ENCODE results near the gene NCOA1. TPM values are rescaled to one million over a fixed set of nuclear protein-coding genes. Genes with fewer than 3 reads are reported as not detected.

The NCOA1 gene
- polyA plus RNA-seq, 1 donor from 2014 or later = 23.0 TPM

GRCh38 chr2:24739354-24740025 is 248.4 kb downstream of the NCOA1 start:
- H3K27me3 ChIP-seq (ENCODE audit: insufficient read depth, low read depth, low read length) = no peaks in the 10 kb centered on the region
- H3K4me3 ChIP-seq (ENCODE audit: low read length) = no peak overlapping the region
- H3K9me3 ChIP-seq (ENCODE audit: low read length) = no peaks in the 10 kb centered on the region
- no peaks in the 10 kb centered on the region for H3K9me2 ChIP-seq (ENCODE audit: insufficient read depth, low read length)
- H3K79me2 ChIP-seq (replicated peaks; ENCODE audit: insufficient read depth, low read length) = no peaks in the 10 kb centered on the region
- no peak overlapping the region for H2AFZ ChIP-seq (ENCODE audit: low read depth, low read length)
- H3F3A ChIP-seq (ENCODE audit: insufficient read depth, low read length, poor library complexity, severe bottlenecking) = no peaks in the 10 kb centered on the region
- H3K36me3 ChIP-seq (ENCODE audit: insufficient read depth, low read length) = peaks cover 4% of the 10 kb centered on the region
- no peaks in the 10 kb centered on the region for H4K20me1 ChIP-seq (ENCODE audit: insufficient read depth)
- no peak overlapping the region for H3K27ac ChIP-seq (ENCODE audit: low read length)
- no peak overlapping the region for H3K4me2 ChIP-seq (ENCODE audit: low read length)
- H3K9ac ChIP-seq (ENCODE audit: low read length) = no peak overlapping the region
- TF ChIP-seq RAD21 (conservative IDR thresholded peaks at IDR 0.05) = no peak
- TF ChIP-seq TAF1 (IDR thresholded peaks at IDR 0.05; ENCODE audit: low read depth) = no peak
- no peak for TF ChIP-seq REST (IDR thresholded peaks at IDR 0.05; ENCODE audit: borderline replicate concordance)

GRCh38 chr2:24740142-24740541 is 249.1 kb downstream of the NCOA1 start:
- H3K9ac ChIP-seq (ENCODE audit: low read length) = no peak overlapping the region
- H3K36me3 ChIP-seq (ENCODE audit: insufficient read depth, low read length) = peaks cover 4% of the 10 kb centered on the region
- H3K9me2 ChIP-seq (ENCODE audit: insufficient read depth, low read length) = no peaks in the 10 kb centered on the region
- no peak overlapping the region for H3K4me2 ChIP-seq (ENCODE audit: low read length)
- H3F3A ChIP-seq (ENCODE audit: insufficient read depth, low read length, poor library complexity, severe bottlenecking) = no peaks in the 10 kb centered on the region
- H3K4me3 ChIP-seq (ENCODE audit: low read length) = no peak overlapping the region
- H3K27ac ChIP-seq (ENCODE audit: low read length) = no peak overlapping the region
- H2AFZ ChIP-seq (ENCODE audit: low read depth, low read length) = no peak overlapping the region
- TF ChIP-seq RAD21 (conservative IDR thresholded peaks at IDR 0.05) = no peak
- no peak for TF ChIP-seq EZH2 (IDR thresholded peaks at IDR 0.05; ENCODE audit: borderline replicate concordance, insufficient read depth, low read length, poor library complexity, severe bottlenecking)
- H4K20me1 ChIP-seq (ENCODE audit: insufficient read depth) = no peaks in the 10 kb centered on the region
- H3K9me3 ChIP-seq (ENCODE audit: low read length) = no peaks in the 10 kb centered on the region
- H3K79me2 ChIP-seq (replicated peaks; ENCODE audit: insufficient read depth, low read length) = no peaks in the 10 kb centered on the region
- no peaks in the 10 kb centered on the region for H3K27me3 ChIP-seq (ENCODE audit: insufficient read depth, low read depth, low read length)

- Histone ChIP-seq H3K9ac (ENCODE audit: low read length) (no peak overlapping the region), H3K27me3 (ENCODE audit: insufficient read depth, low read depth, low read length) (no peaks in the 10 kb centered on the region), H3K4me3 (ENCODE audit: low read length) (no peak overlapping the region), H3K4me2 (ENCODE audit: low read length) (no peak overlapping the region), H3K9me3 (ENCODE audit: low read length) (no peaks in the 10 kb centered on the region), H3K79me2 (replicated peaks; ENCODE audit: insufficient read depth, low read length) (no peaks in the 10 kb centered on the region), H3F3A (ENCODE audit: insufficient read depth, low read length, poor library complexity, severe bottlenecking) (no peaks in the 10 kb centered on the region), H2AFZ (ENCODE audit: low read depth, low read length) (no peak overlapping the region), H3K9me2 (ENCODE audit: insufficient read depth, low read length) (no peaks in the 10 kb centered on the region), H3K27ac (ENCODE audit: low read length) (no peak overlapping the region), H4K20me1 (ENCODE audit: insufficient read depth) (no peaks in the 10 kb centered on the region), H3K36me3 (ENCODE audit: insufficient read depth, low read length) (peaks cover 4% of the 10 kb centered on the region)
- TF ChIP-seq TAF1 (IDR thresholded peaks at IDR 0.05; ENCODE audit: low read depth) = no peak
- TF ChIP-seq REST (IDR thresholded peaks at IDR 0.05; ENCODE audit: borderline replicate concordance) = no peak
- TF ChIP-seq CTCF (IDR thresholded peaks at IDR 0.05; ENCODE audit: poor library complexity, severe bottlenecking) = no peak
- no peak for TF ChIP-seq MXI1 (conservative IDR thresholded peaks at IDR 0.05; ENCODE audit: poor library complexity, severe bottlenecking)
- TF ChIP-seq EZH2 (IDR thresholded peaks at IDR 0.05; ENCODE audit: borderline replicate concordance, insufficient read depth, low read length, poor library complexity, severe bottlenecking) = no peak
- no peak for TF ChIP-seq RAD21 (conservative IDR thresholded peaks at IDR 0.05)
- TF ChIP-seq POLR2AphosphoS5 (IDR thresholded peaks at IDR 0.05) = no peak
- TF ChIP-seq EP300 (conservative IDR thresholded peaks at IDR 0.05; ENCODE audit: poor library complexity, severe bottlenecking) = no peak
- TF ChIP-seq SMC3 (conservative IDR thresholded peaks at IDR 0.05; ENCODE audit: poor library complexity) = no peak
Observed at GRCh38 chr2:24742730-24743129, 251.7 kb downstream of the NCOA1 start.
